HL-60 (cell line): ENCODE results near the gene ANXA8L1.
"Not testable (repeated sequence)": the region's sequence is repeated elsewhere in the genome, so short reads cannot be mapped to it uniquely, and the experiment has no call there.

Experiments used
- DNase-seq, 2 experiments: peaks; one replicate each; pipeline ENCODE4 v3.0.0-alpha.2; 2010 to 2020; ENCODE audit warnings: low read depth in 1 of 2, low spot score in 1 of 2
- H3K27ac ChIP-seq: fragments of 250-450 bp; sonication (Bioruptor Pico); replicated peaks from 2 replicates; pipeline ENCODE4 v1.5.1; 2020; ENCODE audit warnings: mild to moderate bottlenecking, moderate library complexity
- H3K27me3 ChIP-seq: fragments of 250-450 bp; sonication (Bioruptor Pico); 2 replicates; pipeline ENCODE4 v1.5.1; 2021; ENCODE audit warnings: mild to moderate bottlenecking, moderate library complexity; ENCODE audit not compliant: insufficient read depth, poor library complexity, severe bottlenecking
- H3K4me3 ChIP-seq: replicated peaks from 2 replicates; pipeline ENCODE4 v1.5.1; 2011; ENCODE audit warnings: mild to moderate bottlenecking, control low read depth, low read length; ENCODE audit not compliant: insufficient read depth
- CTCF ChIP-seq: IDR thresholded peaks from one replicate; pipeline ENCODE4 v1.5.1; 2011; ENCODE audit warnings: low read length, control low read depth, inconsistent platforms; ENCODE audit not compliant: insufficient read depth
- GABPA ChIP-seq: IDR thresholded peaks from 2 replicates; pipeline ENCODE4 v1.6.1; 2012; ENCODE audit warnings: low read depth
- POLR2AphosphoS5 ChIP-seq: IDR thresholded peaks from 2 replicates; pipeline ENCODE4 v1.6.1; 2012; ENCODE audit warnings: low read depth
- SPI1 ChIP-seq: IDR thresholded peaks from 2 replicates; pipeline ENCODE4 v1.6.1; 2012; ENCODE audit warnings: low read depth, mild to moderate bottlenecking, borderline replicate concordance
- long read RNA-seq: library from polyadenylated mRNA; unstranded; transcript quantifications from one replicate; pipeline ENCODE4 v2.0.0, GENCODE V29; 2020
- TF ChIP-seq, protein P1 (sequence below): IDR thresholded peaks from 2 replicates; pipeline ENCODE4 v1.6.1; 2012; ENCODE audit warnings: low read depth; ENCODE audit not compliant: insufficient replicate concordance

The ANXA8L1 gene, protein sequence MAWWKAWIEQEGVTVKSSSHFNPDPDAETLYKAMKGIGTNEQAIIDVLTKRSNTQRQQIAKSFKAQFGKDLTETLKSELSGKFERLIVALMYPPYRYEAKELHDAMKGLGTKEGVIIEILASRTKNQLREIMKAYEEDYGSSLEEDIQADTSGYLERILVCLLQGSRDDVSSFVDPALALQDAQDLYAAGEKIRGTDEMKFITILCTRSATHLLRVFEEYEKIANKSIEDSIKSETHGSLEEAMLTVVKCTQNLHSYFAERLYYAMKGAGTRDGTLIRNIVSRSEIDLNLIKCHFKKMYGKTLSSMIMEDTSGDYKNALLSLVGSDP
- long read RNA-seq, result 0 reads

DNA sequence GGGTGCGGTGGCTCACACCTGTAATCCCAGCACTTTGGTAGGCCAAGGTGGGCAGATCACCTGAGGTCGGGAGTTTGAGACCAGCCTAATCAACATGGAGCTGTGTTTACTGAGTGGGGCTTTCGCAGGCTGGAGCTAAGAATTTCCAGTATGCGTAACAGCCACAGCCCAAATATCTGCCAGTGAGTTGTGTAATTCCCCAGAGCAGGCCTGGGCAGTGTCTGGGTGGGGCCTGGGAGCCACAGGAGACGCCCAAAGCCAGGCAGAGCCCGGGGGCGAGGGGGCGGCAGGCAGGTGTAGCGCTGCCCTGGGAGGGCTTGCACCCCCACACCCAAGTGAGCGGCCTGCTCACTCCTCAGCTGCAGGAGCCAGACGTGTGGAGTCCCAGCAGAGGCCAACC, at the start of gene ANXA8L1:
Gene ANXA8L1 (plus strand): TSS at position 371 of the 400 bp plus-strand sequence. CDS start 76 bp downstream, outside the sequence.
- H3K4me3 ChIP-seq, H3K27ac ChIP-seq, H3K27me3 ChIP-seq, DNase-seq: not testable (repeated sequence)

- H3K4me3 ChIP-seq, result no peak overlapping the region
- peak in 1 of 2 experiments; percentile 0 for DNase-seq
- TF ChIP-seq, protein P1, sequence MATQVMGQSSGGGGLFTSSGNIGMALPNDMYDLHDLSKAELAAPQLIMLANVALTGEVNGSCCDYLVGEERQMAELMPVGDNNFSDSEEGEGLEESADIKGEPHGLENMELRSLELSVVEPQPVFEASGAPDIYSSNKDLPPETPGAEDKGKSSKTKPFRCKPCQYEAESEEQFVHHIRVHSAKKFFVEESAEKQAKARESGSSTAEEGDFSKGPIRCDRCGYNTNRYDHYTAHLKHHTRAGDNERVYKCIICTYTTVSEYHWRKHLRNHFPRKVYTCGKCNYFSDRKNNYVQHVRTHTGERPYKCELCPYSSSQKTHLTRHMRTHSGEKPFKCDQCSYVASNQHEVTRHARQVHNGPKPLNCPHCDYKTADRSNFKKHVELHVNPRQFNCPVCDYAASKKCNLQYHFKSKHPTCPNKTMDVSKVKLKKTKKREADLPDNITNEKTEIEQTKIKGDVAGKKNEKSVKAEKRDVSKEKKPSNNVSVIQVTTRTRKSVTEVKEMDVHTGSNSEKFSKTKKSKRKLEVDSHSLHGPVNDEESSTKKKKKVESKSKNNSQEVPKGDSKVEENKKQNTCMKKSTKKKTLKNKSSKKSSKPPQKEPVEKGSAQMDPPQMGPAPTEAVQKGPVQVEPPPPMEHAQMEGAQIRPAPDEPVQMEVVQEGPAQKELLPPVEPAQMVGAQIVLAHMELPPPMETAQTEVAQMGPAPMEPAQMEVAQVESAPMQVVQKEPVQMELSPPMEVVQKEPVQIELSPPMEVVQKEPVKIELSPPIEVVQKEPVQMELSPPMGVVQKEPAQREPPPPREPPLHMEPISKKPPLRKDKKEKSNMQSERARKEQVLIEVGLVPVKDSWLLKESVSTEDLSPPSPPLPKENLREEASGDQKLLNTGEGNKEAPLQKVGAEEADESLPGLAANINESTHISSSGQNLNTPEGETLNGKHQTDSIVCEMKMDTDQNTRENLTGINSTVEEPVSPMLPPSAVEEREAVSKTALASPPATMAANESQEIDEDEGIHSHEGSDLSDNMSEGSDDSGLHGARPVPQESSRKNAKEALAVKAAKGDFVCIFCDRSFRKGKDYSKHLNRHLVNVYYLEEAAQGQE, result no peak
- TF ChIP-seq POLR2AphosphoS5, result no peak
- no peak for TF ChIP-seq SPI1
- TF ChIP-seq CTCF, result no peak
- no peak for TF ChIP-seq GABPA
- H3K27me3 ChIP-seq, result no peaks in the 10 kb centered on the region
- H3K27ac ChIP-seq, result no peak overlapping the region
Measured at GRCh38 chr10:46326066-46326465, 49.5 kb upstream of the ANXA8L1 start.

- TF ChIP-seq, protein P1, result no peak
- DNase-seq, result peak in 1 of 2 experiments; percentile 0
- Histone ChIP-seq H3K27me3 (no peaks in the 10 kb centered on the region), H3K4me3 (no peak overlapping the region), H3K27ac (no peak overlapping the region)
Measured at GRCh38 chr10:46326971-46327370, 48.6 kb upstream of the ANXA8L1 start.

DNA sequence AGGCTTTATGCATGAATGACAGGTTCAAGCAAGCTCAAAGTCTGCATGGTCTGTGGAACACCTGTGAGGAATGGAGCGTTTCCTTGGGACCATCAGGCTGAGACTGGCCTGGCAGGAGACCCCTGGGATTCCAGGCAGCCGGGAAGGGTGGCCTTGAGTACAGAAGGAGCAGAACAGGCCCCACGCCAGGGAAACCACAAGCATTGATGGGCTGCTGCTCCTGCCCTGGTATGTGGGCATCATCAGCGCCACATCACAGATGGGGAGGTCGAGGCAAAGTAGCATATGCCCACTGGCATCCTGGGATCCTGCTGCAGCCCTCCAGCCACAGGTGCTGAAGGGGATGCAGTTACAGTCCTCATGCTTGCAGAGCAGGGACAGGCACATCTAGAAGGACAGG, 47.9 kb upstream of the ANXA8L1 start:
- DNase-seq, result peak in 1 of 2 experiments; percentile 0
- Histone ChIP-seq H3K27ac (no peak overlapping the region), H3K4me3 (no peak overlapping the region), H3K27me3 (no peaks in the 10 kb centered on the region)
- no peak for TF ChIP-seq CTCF

GRCh38 chr10:46328853-46329689, 46.5 kb upstream of the ANXA8L1 start:
- H3K27me3 ChIP-seq, result no peaks in the 10 kb centered on the region
- TF ChIP-seq, protein P1, result no peak
- no peak for TF ChIP-seq GABPA
- TF ChIP-seq CTCF, result no peak
- TF ChIP-seq POLR2AphosphoS5, result no peak
- no peak for TF ChIP-seq SPI1
- DNase-seq, result peak in 1 of 2 experiments; percentile 0
- no peak overlapping the region for H3K4me3 ChIP-seq
- H3K27ac ChIP-seq, result no peak overlapping the region
